GM12892 (cell line): Measurements from ENCODE around the gene B3GAT2.

Experiments
- POLR2A ChIP-seq: IDR thresholded peaks from 2 replicates; pipeline ENCODE4 v1.6.1; 2011; ENCODE audit warnings: low read depth, low read length, control low read depth
- POLR2AphosphoS5 ChIP-seq: IDR thresholded peaks from 2 replicates; pipeline ENCODE4 v1.6.1; 2011; ENCODE audit warnings: low read depth, low read length, control low read depth
- TAF1 ChIP-seq: IDR thresholded peaks from 2 replicates; pipeline ENCODE4 v1.6.1; 2011; ENCODE audit warnings: low read depth, mild to moderate bottlenecking, control low read depth, low read length, borderline replicate concordance

DNA sequence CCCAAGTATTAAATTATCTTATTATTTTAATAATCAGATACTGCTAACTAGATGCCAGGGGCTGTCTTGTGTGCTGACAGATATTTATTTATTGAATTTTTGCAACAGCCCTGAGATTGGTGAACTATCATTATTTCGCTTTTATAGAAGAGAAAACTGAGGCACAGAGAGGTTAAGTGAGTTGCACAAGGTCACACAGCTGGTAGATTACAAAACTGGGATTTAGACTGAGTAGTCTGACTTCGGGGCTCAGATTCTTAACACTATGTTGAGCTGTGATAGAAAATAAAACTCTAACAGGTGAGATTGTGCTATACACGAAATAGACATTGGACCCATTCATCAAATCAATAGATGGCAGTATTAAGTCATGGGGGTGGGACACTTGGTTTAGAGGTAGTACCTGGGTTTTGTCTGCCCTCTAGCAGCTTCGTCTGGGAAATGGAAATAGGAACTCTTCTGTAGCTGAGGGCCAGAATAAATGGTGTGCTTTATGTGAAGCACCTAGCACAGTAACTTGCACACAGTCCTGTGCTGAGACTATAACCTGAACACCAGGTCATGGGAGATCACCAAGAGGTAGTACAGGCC is 113.4 kb downstream of the B3GAT2 start:
- TF ChIP-seq POLR2AphosphoS5 = no peak
- no peak for TF ChIP-seq POLR2A
- no peak for TF ChIP-seq TAF1
